Esophagus muscularis mucosa (tissue), 4 donors: ENCODE data around the gene CBX6.

ENCODE experiments used
- CTCF ChIP-seq, 3 experiments: fragments of 200-600 bp in 2 of 3; fragments of 450-650 bp in 1 of 3; sonication (generic) in 2 of 3; IDR thresholded peaks; one replicate each; pipeline ENCODE4 v1.5.1; 2017 to 2019; ENCODE audit warnings: antibody characterized with exemption in 3 of 3, mild to moderate bottlenecking in 2 of 3, moderate library complexity in 1 of 3
- EP300 ChIP-seq: sonication (generic); formaldehyde crosslinking; IDR thresholded peaks from one replicate; pipeline ENCODE4 v1.6.1; 2017; ENCODE audit warnings: antibody characterized with exemption
- POLR2A ChIP-seq: fragments of 450-650 bp; IDR thresholded peaks from one replicate; pipeline ENCODE4 v1.6.1; 2017; ENCODE audit warnings: antibody characterized with exemption, moderate library complexity, mild to moderate bottlenecking, low read depth
- POLR2AphosphoS5 ChIP-seq, 2 donors: sonication (generic); formaldehyde crosslinking; IDR thresholded peaks; one replicate each; pipeline ENCODE4 v1.6.1; 2017; ENCODE audit warnings: antibody characterized with exemption in 2 of 2

GRCh38 chr22:38879108-38879729, 7.2 kb upstream of the CBX6 start:
- no peak for TF ChIP-seq CTCF (IDR thresholded peaks at IDR 0.05)
- no peak for TF ChIP-seq POLR2A
- no peak for TF ChIP-seq POLR2AphosphoS5 (IDR thresholded peaks at IDR 0.05)
- TF ChIP-seq EP300: no peak
